Medulla oblongata (tissue), 1 donor: ENCODE data around the gene DNAH1.
"Not testable (repeated sequence)": the region's sequence is repeated elsewhere in the genome, so short reads cannot be mapped to it uniquely, and the experiment has no call there.

ENCODE experiments used
- DNase-seq: peaks from one replicate; pipeline ENCODE4 v3.0.0-alpha.2; 2015; ENCODE audit errors: extremely low spot score

DNAH1 gene

GRCh38 chr3:52315977-52316764 is at the start of gene DNAH1:
DNAH1 (plus strand) TSS chr3:52316319; CDS start chr3:52322443, 6,124 bp downstream.
- no peak for DNase-seq

- DNase-seq: no peak
Observed at GRCh38 chr3:52268036-52268435, 48.1 kb upstream of the DNAH1 start.

GRCh38 chr3:52269776-52270175 is 46.3 kb upstream of the DNAH1 start:
- DNase-seq: no peak

- DNase-seq: no peak
Observed at GRCh38 chr3:52270252-52270754, 45.8 kb upstream of the DNAH1 start.

GRCh38 chr3:52272172-52272571 is 43.9 kb upstream of the DNAH1 start:
- DNase-seq: not testable (repeated sequence)

- no peak for DNase-seq
Observed at GRCh38 chr3:52272831-52273230, 43.3 kb upstream of the DNAH1 start.

GRCh38 chr3:52274781-52275180 is 41.3 kb upstream of the DNAH1 start:
- DNase-seq: not testable (repeated sequence)

GRCh38 chr3:52277071-52277964 is 38.8 kb upstream of the DNAH1 start:
- DNase-seq: peak; percentile 72

- DNase-seq: no peak
Observed at GRCh38 chr3:52277972-52278509, 38.1 kb upstream of the DNAH1 start.

GRCh38 chr3:52278510-52279069 is 37.5 kb upstream of the DNAH1 start, which contains the start of gene WDR82:
WDR82 (minus strand) TSS chr3:52278649; CDS start chr3:52278361, 288 bp downstream.
- DNase-seq: peak; percentile 95

- peak; percentile 36 for DNase-seq
Observed at GRCh38 chr3:52279596-52279995, 36.5 kb upstream of the DNAH1 start.

- peak; percentile 70 for DNase-seq
Observed at GRCh38 chr3:52280050-52280461, 36.1 kb upstream of the DNAH1 start.

- DNase-seq: no peak
Observed at GRCh38 chr3:52281981-52282801, 33.9 kb upstream of the DNAH1 start.

GRCh38 chr3:52283306-52283705 is 32.8 kb upstream of the DNAH1 start:
- DNase-seq: no peak

- DNase-seq: not testable (repeated sequence)
Observed at GRCh38 chr3:52284051-52284450, 32.1 kb upstream of the DNAH1 start.

GRCh38 chr3:52286777-52287110 is 29.4 kb upstream of the DNAH1 start:
- DNase-seq: no peak

GRCh38 chr3:52288674-52289073 is 27.4 kb upstream of the DNAH1 start:
- DNase-seq: no peak

GRCh38 chr3:52289338-52289746 is 26.8 kb upstream of the DNAH1 start:
- no peak for DNase-seq

GRCh38 chr3:52289747-52290595 is 26.1 kb upstream of the DNAH1 start:
- DNase-seq: no peak
